Gastrocnemius medialis (tissue), 4 donors: Measurements from ENCODE around the gene TCP11.

Experiments
- CTCF ChIP-seq, 5 experiments: fragments of 450-650 bp in 3 of 5; fragments of 200-600 bp in 2 of 5; sonication (generic) in 2 of 5; IDR thresholded peaks in 4 of 5; conservative IDR thresholded peaks in 1 of 5; 1 replicate in 4 of 5; 2 replicates in 1 of 5; pipeline ENCODE4 v1.5.1; 2016 to 2019; ENCODE audit warnings: antibody characterized with exemption in 5 of 5, mild to moderate bottlenecking in 3 of 5, moderate library complexity in 3 of 5
- POLR2A ChIP-seq, 2 donors: fragments of 450-650 bp; IDR thresholded peaks; one replicate each; pipeline ENCODE4 v1.6.1; 2017; ENCODE audit warnings: antibody characterized with exemption in 2 of 2, mild to moderate bottlenecking in 2 of 2, moderate library complexity in 2 of 2

DNA sequence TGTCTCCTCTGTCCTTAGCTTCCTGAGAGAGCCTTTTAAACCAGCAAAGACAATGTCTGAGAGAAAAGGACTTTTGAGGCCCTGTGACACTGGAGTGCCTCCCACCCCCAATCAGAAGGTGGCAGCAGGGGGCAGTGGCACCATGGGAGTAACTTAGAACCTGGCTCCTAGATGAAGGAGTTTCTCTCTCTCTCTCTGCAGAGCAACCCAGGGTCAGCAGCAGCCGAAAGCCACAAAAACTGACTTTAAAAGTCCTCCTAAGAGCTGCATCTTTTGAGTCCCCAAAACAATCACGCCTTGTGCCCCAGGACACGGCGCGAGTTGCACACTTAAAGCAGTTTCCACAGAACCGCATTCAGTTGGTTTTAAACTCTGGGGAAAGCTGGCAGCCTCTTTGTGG, 5.3 kb upstream of the TCP11 start:
- TF ChIP-seq CTCF (IDR thresholded peaks at IDR 0.05 in 4 of 5, conservative IDR thresholded peaks at IDR 0.05 in 1 of 5), result peak in 2 of 5 experiments; percentile 22 to 47
- TF ChIP-seq POLR2A (IDR thresholded peaks at IDR 0.05), result no peak
